ENCODE data around the gene SLC1A3.

The SLC1A3 gene

GRCh38 chr5:36685631-36686288, 79.4 kb downstream of the SLC1A3 start:
- no peak for DNase-seq (ENCODE audit: low spot score)

GRCh38 chr5:36686881-36687280, 80.5 kb downstream of the SLC1A3 start:
- DNase-seq (ENCODE audit: low spot score) = no peak

- DNase-seq (ENCODE audit: low spot score) = peak; percentile 15
Measured at GRCh38 chr5:36688722-36689121, 82.3 kb downstream of the SLC1A3 start.

- no peak for DNase-seq (ENCODE audit: low spot score)
Measured at GRCh38 chr5:36689225-36689624, 82.8 kb downstream of the SLC1A3 start.

DNA sequence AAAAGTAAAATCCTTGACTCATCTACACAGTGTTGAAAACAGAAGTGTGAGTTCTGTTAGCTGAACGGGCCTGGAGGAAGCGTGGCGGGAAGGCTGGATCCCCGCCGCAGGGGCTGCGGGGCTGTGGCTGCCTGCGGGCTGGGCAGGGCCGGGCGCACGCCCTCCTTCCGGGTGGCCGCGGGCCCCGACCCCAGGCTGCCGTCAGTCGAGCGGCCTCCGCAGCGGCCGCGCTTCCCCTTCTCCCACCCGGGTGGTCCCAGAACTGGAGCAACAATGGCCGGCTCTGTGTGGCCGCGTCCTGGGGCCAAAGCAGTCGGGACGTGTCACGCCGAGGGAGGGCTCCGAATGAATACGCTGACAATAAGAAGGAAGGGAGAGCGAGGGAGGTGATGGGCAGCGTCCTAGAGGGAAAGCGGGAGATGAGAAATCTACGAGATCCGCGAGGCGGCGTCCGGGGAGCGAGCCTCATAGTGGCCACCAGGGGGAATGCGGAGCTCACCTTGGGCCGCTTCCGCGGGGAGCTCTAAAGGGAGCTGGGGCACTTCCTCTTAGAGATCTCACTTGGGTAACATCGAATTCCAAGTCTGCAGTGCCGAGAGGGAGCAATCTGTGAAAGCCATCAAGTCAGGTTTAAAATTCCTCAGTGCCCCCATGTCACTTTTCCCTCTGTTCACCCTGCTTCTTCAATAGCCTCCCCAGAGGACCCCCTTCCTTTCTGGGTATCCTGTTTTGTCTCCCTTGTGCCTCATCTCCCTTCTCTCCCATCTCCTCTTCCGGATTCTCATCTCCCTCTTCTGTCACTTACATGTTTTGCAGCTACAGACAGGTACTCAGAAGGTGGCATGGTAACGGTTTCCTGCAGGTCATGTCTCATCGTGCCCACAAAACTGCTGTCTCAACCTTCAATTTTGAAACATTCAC, 83.9 kb downstream of the SLC1A3 start:
- peak; percentile 63 for DNase-seq (ENCODE audit: low spot score)

GRCh38 chr5:36691226-36691625, 84.8 kb downstream of the SLC1A3 start:
- DNase-seq (ENCODE audit: low spot score) = no peak

DNA sequence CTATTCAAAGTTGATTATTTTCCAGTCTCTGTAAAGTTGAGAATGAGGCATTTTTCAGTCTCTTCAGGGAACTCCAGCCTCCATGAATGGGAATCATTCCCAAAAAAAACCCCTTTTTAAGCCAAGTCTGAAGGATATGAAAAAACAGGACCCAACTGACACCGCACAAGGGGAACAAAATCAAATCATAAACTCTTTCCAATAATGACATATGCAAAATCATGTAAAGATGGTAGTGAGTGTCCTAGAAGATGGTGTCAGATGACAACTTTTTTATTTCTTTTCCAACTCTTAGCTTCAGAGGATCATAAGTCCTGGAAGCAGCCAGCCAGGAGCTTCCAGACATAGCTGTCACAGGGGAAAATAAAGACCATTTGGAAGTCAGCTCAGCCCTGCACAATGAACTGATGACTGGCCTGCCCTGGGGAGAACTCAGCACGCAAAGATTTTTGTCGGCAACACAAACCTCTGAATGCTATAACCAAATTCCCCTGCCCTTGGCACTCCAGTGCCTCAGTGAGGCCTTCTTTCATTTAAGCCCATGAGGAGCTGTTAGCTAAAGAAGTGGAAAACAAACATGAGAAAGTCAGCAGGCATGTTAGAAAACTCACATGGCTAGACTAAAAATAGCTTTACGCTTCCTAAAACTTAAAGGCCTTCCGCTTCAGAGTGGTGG, 85.4 kb downstream of the SLC1A3 start:
- DNase-seq (ENCODE audit: low spot score) = no peak

DNA sequence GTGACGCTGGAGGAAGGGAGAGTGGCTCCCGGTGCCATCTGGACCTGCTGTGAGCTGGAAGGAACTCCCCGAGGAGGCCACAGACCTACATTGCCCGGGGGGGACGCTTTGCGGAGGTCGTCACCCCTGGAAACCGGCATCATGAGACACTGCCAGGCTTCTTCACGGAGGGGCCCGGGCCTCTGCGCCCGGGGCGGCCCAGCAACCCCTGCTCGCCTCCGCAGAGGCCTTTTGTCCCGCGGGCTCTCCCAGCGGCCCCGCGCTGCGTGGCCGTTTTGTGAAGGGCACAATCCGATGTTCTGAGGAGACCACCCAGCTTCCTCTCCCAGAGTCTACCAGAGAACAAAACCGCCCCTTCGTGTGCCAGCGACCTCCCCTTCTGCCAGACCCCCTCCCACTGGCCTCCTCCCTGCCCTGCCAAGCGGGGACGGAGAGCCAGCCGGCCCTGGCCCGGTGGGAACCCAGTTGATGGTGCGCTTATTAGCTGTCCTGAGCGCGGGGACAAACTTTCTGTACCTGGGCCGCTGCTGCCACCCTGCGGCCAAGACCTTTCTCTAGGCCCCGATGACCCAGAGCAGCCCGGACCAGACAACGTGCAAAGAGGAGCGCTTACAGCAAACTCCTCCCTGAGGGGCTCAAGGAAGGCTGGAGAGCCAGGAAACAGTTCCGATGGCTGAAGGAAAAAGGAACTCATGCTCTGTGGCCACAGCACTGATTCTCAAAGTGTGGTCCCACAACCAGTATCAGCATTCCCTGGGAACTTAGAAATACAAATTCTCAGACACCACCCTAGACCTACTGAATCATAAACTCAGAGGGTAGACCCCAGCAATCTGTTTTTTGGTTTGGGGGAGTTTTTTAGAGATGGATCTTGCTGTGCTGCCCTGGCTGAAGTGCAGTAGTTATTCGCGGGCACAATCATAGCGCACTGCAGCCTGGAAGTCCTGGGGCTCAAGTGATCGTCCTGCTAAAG, 86.7 kb downstream of the SLC1A3 start:
- peak; percentile 53 for DNase-seq (ENCODE audit: low spot score)

GRCh38 chr5:36694351-36694750, 87.9 kb downstream of the SLC1A3 start:
- DNase-seq (ENCODE audit: low spot score) = no peak

GRCh38 chr5:36696059-36696673, 89.8 kb downstream of the SLC1A3 start:
- DNase-seq (ENCODE audit: low spot score) = peak; percentile 50

GRCh38 chr5:36698031-36698430, 91.6 kb downstream of the SLC1A3 start:
- no peak for DNase-seq (ENCODE audit: low spot score)

DNA sequence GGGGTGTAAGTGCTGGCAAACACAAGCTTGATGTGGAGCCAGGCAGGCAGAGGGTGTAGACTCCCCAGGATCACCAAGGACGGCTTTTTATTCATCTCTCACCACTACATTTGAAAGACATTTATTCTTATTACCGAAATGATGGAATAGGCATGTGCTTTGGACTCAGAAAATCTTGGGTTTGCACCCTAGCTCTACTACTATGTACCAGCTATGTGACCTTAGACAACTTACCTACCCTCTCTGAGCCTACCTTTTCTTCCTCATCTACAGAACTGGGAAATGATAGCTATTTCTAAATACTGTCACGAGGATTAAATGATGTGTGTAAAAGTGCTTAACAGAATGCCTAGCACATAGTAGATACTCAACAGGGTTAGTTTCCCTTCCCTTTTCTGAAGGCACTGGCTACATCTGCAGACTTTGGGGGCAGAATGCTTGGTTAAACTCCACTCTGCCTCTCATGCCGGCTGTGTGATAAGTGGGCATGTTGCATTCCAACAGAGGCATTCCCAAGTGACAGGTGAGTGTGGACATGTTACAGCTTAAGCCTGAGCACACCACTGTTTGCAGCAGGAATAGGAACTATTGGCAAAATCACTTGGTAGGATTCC, 94.8 kb downstream of the SLC1A3 start:
- no peak for DNase-seq (ENCODE audit: low spot score)

GRCh38 chr5:36703245-36703860, 96.9 kb downstream of the SLC1A3 start:
- no peak for DNase-seq (ENCODE audit: low spot score)

DNA sequence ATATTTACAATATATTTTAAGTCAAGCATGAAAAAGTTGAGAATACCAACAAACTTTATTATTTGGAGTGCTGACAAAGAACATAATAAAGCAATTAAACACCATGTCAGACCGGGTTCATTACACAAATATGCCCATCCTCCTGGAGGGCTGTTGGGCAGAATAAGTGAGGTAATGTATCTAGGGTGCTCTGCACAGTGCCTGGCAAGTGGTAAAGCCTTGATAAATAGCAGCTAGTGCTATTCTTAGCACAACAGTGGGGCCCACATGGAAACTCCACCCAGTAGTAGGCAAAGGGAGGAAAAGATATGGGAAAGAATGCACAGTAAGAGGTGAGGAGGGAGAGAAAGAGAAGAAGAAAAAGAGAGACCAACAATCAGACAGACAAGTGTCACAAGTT, 97.7 kb downstream of the SLC1A3 start:
- DNase-seq (ENCODE audit: low spot score) = peak; percentile 16

DNA sequence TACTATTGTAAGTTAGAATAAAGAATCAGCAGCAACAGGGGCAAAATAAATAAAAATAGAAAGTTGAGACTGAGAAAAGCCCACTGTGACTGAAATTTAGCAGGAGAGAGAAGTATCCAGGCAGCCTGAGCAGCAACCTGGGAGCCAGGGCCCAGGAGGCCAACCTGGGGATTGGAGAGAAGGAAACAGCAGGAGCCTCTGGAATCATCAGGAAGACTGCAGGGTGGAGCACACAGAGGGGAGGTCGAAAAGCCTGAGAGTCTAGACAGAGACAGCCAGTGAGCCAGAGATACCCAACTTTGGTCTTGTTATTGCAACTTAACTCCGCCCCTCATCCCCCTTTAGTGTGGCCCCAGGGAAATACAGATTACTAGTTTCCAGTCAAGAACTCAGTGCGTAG, 98.6 kb downstream of the SLC1A3 start:
- no peak for DNase-seq (ENCODE audit: low spot score)

- no peak for DNase-seq (ENCODE audit: low spot score)
Measured at GRCh38 chr5:36706662-36707061, 100.3 kb downstream of the SLC1A3 start.

- no peak for DNase-seq (ENCODE audit: low spot score)
Measured at GRCh38 chr5:36708996-36709395, 102.6 kb downstream of the SLC1A3 start.

GRCh38 chr5:36710039-36710438, 103.6 kb downstream of the SLC1A3 start:
- no peak for DNase-seq (ENCODE audit: low spot score)

DNA sequence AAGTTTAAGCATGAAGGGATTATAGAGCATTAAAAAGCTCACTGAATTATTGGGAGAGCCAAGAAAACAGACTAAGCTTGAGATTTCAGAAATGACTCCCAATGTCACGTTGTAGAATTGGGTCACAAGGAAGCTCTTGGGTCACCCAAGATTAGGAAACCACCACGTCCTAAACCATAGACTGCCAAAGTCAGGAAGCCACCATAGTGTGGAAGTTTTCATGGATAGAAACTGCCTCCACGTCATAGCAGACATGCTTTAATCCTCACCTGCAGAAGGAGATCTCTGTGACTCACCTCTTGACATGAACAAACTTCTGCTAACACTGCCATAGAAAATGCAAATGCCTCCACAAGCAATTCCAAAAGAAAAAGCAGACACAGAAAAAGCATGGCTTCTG, 106.3 kb downstream of the SLC1A3 start:
- DNase-seq (ENCODE audit: low spot score) = no peak

DNA sequence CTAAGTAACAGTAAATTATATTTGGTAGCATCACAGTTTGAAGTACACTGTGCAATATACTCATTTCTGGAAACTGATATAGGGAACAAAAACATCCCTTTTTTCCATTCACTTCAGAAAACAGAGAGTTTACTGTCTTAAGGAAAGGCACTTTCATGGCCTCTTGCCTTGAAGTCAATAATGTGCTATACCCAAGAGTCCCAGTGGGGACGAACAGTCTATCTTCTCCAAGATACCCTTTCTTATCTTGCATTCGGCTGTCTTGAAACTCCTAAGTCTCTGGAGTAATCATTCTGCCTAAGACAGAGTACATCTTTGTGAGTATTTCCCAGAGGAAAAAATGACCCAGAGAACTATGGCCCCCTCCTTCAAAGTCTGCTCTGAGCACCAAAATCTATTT, 107.1 kb downstream of the SLC1A3 start:
- DNase-seq (ENCODE audit: low spot score) = no peak

Data from hematopoietic multipotent progenitor cell treated with erythropoietin and hydrocortisone succinate and interleukin-3 and kit ligand, for 17 days (in vitro differentiated cells).